ENCODE results near the gene RNASE8.

- no peak for TF ChIP-seq CTCF (IDR thresholded peaks at IDR 0.05; ENCODE audit: poor library complexity, severe bottlenecking)
- no peak for TF ChIP-seq EZH2 (IDR thresholded peaks at IDR 0.05; ENCODE audit: borderline replicate concordance, insufficient read depth, low read length, poor library complexity, severe bottlenecking)
- TF ChIP-seq EP300 (conservative IDR thresholded peaks at IDR 0.05; ENCODE audit: poor library complexity, severe bottlenecking): no peak
Measured at GRCh38 chr14:21097636-21098075, 40.0 kb downstream of the RNASE8 start.
